Amniotic stem cell (primary cell): Measurements from ENCODE around the gene EIF1.
"Not testable (repeated sequence)": the region's sequence is repeated elsewhere in the genome, so short reads cannot be mapped to it uniquely, and the experiment has no call there.

ENCODE experiments used
- DNase-seq: peaks from one replicate; lab custom pipeline; 2025; lab: John Stamatoyannopoulos, UW

EIF1 gene

DNA sequence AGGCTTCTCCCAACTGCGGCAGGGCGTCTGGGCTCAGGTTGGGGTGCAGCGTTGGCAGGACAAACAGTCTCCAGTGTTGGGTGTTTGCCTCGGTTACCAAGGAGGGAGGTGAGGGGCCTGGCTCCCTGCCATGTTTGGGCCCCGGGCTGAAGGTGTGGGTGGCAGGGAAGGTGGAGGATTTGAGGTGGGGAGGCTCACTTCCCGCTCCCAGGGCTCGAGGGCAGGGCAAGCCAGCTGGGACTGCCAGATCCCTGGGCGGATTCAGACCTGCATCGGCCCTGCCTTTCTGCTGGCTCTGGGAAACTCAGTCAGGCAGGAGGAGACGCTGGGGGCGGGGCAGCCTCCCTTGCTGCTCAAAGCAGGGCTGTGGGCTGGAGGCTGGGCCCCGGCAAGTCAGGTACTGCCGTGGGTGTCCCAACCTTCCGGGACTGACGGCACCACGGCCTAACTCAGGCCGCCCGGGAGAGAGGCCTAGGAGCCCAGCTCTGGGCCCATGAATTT is 33.0 kb upstream of the EIF1 start:
- no peak for DNase-seq

DNA sequence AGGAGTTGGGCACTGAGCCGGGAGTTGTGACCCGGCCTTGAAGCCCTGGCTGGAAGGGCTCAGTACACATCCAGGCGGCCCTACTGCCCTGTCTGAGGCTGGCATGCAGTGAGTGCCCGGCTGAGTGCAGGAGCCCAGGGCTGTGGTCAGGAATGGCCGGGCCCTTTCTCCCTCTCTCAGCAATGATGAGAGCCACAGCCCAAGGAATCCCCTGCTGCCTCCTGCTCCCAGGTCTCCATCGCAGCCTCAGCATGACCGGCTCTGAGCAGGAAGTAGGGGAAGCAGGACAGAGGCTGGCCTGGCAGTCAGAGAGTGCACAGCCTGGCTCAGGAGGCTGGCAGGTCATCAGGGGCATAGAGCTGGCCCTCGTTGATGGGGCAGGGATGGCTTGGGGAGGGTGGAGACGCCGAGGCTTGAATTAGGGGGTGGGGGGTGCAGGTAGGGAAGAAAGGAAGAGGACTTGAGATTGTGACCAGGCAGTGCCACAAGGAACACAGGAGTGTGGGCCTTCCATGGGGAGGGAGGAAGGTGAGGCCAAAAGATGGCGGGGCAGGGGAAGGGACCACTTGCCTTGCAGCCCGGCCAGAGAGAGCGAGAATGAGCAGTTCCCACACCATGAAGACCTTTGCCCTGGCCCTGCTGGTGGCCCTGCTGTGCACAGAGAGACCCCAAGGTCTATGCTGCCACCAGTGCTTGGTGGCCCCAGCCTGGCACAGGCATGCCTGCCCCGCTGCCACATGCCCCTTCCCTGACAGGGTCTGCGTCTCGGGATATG is 32.2 kb upstream of the EIF1 start:
- DNase-seq = no peak

DNA sequence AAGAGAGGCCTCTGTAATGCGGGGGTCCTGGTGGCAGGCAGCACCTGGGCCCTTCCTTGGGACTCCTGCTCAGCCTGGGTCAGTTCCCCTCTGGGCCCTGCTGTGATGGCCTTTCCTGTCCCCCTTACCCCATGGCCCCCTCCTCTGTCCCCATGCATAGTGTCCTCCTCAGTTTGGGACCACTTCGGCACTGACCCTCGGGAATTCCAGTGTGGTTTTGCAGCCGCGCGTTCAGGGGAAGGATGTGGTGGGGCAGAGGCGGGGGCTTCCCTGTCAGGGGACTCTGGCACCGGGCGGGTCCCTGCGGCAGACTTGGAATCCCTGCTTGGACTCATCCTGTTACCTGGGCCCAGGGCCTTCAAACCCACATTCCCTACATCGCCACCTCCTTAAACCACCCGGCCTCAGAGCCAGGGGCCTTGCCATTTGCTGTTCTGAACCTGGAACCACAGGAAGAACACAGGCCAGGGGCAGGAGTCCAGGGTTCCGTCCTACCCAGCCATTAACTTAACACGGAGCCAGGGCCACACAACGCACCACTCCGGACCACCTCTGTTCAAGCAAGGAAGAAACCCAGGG is 31.4 kb upstream of the EIF1 start:
- no peak for DNase-seq

DNA sequence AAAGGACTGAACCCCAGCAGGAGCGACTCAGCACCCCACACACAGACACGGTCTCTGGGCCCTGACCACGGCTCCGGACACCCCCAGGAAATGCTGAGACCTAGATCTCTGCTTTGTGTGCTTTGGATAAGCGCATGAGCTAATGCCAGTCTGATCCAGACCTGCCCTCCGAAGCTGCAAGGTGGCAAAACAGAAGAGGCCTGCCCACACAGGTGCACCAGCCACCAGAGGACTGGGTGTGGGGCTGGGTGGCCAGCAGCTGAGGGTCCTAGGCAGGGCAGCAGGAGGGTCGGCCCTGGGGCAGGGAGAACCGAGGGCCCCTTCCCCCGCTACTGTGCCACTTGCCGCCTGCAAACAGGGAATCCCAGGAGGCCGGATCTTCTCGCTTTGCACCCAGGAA is 30.7 kb upstream of the EIF1 start:
- DNase-seq = no peak

DNA sequence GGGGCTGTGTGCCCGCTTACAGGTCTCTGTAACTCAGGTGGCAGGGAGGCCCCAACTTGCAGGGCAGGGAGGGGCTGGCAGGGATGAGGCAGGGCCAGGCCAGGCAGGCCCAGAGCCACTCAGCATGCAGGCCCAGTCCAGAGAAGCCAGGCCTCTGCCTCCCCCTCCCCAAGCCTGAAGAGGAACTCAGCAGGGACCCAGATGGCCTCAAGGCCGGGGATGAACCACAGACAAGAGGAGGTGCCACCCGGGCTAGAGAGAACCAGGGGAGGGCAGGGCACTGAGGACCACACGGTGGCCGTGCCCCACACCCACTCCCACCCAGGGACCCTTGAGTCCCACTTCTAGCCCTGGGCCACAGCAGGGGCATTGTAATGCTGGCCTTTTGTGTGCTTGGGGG is 29.8 kb upstream of the EIF1 start:
- no peak for DNase-seq

DNA sequence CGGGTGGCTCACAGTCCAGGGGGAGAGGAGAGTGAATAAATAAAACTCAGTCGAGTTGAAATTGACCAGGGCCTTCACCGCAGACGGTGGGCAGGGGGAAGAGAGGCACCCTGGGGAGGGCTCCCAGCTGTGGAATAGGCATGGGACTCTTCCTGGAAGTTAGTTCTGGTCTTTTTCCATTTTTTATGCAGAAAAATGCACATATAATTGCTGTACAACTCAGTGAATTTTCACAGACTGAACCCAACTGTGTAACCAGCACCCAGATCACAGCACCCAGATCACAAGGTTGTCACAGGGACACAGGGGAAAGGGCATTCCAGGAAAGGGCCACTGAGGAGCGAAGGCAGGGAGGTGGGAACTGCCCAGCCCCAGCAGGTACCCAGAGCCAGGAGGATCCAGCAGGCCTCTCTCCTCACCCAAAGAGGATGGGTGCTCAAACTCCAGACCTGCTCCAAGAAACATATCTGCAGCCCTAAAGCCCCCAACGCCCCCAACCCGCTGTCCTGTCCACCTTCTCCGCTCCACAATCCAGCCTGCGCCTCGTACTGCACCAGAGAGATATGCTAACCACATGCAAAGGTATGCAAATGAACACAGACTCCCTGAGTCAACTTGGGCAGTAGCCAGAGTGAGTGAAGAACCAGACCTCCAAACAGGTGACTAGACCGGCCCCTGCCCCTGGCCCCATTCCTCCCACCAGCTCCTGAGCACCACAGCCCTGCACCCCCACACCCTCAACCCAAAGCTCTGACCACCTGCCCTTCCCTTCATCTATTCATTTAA is 29.1 kb upstream of the EIF1 start:
- DNase-seq = no peak

DNA sequence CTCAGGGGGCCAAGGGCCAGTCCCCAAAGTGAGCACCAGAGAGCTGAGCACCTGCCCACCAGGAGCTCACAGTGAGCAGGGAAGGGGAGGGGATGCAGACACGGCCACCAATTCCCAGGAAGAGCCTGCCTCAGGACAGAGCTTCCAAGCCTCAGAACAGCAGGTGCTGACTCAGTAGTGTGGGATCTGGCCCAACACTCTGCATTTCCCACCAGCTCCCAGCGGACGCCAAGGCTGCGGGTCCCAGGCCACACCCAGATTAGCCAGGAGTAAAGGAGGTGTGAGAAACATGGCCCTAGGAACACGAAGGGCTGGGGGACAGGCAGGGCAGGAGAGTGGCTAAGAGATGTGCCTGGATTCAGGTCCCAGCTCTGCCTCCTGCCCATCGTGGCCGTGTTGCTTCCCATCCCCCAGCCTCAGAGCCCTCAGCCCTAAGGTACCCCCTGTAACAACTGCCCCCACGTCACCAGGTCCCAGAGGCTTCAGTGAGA is 28.4 kb upstream of the EIF1 start:
- DNase-seq = no peak

DNA sequence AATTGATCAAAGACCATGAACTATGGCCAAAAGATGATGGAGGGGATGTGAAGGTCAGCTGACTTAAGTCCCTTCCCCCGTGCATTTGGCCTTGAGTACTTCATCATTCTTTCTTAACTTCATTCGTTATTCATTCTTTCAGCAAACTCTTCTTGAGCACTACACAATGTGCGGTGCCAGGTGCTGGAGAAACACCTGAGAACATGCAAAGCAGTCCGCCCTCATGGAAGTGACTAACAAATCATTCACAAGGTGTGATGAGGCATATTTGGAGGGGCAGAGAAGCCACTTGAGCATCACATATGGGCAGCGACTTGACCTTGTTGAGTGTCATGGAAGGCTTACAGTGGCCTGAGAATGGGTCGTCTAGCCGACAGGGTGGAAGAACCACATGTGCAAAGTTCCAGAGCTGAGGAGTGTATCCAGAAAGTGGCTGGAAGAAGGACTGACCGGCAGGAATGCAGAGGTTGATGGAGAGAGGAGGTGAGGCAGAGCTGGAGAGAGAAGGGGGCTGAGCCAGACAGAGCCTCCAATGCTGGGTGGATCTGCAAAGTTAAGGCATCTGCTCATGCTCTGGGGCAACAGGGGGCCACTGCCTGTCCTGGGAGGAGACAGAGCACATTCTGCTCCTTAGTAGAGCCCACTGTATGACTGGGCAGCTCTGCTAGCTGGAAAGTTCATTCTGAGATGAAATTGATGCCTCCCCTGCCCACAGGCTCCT is 25.1 kb upstream of the EIF1 start:
- no peak for DNase-seq

DNA sequence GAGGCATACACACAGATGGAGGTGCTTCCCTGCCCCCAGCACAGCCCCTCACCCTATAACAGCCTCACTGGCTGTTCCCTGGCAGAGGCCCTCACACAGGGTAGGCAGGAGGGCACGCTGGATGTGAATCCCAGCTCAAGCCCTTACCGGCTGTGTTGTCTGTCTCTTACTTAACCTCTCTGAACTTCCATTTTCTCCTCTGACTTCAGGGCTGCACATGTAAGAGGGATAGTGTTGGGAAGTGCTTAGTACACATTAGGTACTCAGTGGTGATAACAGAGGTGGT is 24.6 kb upstream of the EIF1 start:
- DNase-seq = no peak

DNA sequence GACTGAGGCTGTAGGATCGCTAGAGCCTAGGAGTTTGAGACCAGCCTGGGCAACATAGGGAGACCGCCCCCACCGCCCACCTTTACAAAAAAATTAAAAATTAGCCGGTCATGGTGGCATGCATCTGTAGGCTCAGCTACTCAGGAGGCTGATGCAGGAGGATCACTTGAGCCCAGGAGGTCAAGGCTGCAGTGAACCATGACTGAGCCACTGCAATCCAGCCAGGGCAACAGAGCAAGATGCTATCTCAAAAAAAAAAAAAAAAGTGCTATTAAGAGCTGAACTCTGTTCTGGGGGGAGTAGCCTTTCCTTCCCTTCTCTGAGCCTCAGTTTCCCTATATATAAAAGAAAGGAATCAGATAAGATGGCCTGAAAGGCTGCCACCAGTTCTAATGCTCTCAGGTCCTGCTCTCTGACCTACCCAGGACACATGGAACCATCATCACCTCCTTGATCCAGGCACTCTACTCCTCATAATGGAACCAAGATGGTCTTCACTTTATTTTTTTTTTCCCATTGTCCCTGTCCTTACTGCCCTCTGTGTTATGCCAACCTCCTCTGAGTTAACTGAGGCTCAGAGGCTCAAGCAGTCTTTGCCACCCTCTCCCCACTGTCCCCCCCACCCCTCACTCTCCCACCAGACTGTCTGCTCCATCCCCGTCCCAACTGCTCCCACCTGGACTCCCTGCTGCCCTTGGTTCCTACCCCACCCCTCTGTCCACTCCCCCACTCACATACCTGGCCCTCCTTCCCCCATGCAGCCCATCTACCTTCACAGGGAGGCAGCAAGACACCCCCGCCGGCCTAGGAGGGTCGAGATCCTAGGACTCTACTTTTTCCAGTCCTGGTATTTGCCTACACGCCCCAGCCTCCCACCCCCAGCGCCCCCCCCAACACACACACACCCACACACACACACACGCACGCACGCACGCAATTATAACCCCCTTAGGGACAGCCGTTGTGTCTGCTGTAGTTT is 23.8 kb upstream of the EIF1 start:
- no peak for DNase-seq

DNA sequence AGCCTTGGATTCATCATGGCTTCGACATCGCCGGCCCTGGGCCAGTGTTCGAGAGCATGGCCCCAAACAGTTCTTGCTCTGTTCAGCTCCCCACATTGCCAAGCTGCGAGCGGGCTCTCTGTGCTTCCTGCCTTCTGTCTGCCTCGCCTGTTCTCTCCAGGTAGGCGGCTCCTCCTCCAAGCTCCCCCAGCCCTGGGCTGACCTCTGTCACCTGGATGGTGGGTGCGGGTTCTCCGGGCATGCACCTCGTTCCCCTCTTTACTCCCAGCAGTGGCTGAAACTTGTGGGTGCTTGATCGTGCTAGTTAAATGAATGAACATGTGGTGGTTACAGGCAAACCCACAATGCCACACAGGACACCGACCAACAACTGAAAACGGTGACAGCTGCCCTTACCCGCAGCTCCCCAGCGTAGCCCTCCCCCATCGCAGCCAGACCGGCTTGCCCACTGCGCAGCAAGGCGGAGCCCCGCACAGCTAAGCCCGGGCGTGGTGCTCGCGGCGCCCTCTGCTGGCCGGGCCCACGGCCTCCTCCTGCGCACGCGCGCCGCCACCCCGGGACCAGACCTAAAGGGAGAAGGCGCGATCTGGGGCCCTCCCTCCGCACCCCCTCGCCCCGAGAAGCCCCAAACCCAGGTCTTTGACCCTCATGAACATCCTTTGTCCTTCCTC is 23.0 kb upstream of the EIF1 start:
- peak; percentile 49 for DNase-seq

DNA sequence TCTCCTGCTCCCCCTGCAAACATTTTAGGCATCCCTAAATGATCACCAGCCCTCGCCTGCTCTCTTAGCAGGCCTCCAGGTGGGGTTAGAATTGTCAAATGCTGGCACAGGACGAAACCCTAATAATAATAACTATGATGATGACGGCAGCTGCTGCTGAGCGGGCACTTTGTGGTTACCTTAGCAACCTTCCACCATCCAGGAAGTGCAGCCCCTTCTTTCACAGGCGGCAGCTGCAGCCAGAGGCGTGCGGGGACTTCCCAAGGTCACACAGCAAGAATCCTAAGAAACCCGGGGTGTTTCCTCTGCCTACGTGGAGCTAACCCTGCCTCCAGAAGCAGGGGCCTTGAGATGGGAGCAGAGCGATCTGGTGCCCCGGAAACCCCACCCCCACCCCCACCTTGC is 22.4 kb upstream of the EIF1 start:
- no peak for DNase-seq

DNA sequence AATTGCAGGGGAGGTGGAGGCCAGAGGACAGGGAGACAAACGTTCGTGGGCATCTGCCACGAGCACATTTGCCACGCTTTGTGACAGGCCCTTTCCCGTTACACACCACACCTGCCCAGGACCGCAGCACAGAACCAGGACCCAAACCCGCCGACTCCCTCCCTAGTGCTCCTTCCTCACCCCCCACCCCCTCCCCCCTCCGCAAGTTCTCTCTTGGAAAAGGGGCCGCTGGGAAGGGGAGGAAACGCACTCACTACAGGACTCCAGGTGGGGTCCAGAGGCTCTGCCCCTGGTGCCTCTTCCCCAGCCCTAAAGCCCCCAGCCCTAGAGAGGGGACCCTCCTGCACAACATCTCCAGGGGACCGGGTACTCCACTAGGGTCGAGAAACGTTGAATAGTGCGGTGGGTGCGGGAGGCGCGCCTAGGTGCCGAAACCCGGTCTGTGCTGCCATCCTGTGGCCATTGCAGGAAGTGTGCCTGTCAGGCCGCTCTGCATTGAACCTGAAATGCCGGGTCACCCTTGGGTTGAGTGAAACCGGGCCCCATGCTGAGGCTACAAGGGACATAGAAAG is 21.9 kb upstream of the EIF1 start:
- no peak for DNase-seq

DNA sequence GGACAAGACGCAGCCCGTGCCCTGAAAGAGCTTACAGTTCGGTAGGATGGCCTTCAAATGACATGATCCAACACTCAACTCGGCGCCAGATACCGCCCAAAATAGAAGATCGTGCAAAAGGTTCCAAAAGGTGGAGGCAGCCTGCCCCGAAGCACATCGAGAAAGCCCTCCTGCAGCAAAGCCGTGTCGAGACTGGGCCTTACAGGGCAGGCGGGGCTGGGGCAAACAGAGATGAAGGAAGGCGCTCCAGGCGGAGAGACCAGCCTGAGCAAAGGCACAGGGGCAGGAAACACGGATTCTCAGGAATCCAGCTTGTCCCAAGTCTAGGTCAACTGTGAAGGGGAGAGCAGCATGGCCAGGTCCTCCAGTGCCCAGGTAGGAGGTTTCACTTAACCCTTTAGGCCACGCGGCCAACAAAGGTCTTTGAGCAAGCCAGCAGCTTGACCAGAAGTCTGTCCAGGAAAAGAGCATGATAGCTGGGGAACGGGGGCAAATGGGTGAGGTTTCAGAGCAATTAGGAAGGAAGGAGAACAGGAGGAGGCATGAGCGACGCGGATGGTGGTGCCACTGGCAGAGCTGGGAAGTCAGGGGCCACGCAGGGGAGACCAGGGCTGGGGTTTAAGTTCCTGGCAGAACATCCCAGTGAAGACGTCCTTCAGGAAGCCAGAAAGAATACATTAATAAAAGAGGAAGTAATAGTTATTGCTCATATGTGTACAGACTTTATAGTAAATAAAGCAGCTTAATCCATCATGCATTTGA is 21.2 kb upstream of the EIF1 start:
- no peak for DNase-seq

DNA sequence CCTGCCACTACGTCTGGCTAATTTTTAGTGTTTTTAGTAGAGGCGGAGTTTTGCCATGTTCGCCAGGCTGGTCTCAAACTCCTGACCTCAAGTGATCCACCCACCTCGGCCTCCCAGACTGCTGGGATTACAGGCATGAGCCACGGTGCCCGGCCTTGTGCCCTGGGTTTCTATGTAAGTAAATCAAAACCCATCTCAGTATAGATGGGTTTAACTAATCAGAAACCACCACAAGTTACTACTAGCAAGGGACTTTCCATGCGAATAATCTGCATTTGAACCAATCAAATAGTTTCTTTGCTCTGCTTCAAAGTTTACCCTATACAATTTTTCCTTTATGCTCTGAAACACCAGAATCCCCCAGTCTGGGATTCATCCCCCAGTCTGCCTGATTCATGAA is 16.5 kb upstream of the EIF1 start:
- no peak for DNase-seq

DNA sequence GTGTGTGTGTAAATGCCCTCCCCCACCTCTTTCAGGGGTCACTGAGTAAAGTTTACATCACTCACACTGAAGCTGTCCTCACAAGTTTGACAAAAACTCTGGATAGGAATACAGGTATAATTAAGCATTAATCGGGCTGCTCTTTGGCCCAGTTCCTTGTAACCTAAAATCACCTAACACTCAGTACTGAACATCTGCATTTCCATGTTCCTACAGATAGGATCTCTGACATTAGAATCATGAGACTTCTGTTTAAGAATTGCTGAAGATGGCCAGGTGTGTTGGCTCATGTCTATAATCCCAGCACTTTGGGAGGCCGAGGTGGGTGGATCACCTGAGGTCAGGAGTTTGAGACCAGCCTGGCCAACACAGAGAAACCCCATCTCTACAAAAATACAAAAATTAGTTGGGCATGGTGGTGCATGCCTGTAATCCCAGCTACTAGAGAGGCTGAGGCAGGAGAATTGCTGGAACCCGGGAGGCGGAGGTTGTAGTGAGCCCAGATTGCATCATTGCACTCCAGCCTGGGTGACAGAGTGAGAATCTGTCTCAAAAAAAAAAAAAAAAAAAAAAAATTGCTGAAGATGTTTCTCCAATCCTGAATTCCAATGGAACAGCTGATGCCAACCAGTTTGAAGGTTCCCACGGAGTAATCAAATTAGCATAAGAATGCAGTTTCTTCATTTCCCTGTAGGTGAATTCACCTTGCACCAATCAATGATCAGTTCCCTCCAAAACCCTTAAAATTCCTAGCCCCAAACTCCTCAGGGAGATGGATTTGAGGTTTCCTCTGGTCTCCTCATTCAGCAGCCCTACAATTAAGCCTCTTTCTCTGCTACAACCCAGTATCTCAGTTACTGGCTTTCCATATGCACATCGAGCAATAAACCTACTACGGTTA is 13.3 kb upstream of the EIF1 start:
- not testable (repeated sequence) for DNase-seq

DNA sequence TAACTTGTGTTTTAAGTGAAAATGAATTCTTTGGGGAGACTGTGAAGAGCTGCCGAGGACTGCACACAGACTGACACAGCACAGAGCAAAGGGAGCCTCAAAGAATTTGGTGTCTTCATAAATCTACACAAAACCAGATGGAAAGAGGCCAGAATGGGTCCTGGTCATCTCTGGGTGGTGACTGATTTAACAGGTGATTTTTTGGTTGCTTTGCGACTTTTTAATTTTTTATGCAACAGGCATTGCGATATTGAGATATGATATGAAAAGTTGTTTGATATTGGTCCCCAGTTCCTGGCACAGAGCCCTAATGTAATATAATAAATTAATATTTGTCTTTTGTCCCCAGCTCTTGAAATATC is 12.6 kb upstream of the EIF1 start:
- no peak for DNase-seq

DNA sequence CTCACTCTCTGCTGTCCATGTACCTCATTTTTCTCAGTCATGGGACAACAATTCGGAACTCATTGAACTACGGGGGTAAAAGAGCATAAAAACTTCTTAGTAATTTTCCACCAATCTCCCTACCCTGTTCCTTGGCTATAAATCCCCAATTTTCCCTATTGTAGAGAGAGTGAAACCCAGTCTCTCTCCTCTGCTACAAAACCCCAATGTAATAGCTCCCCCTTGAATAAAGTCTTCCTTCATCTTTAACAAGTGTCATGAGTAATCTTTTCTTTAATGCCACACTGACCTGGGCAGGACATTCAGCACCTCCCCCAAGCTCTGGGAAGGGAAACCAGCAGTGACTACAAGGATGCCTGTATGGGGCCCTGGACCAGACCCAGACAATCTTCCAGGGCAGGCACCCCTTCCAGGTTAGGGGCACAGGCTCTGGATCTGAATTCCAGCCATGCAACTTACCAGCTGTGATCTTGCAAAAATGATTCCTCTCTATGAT is 10.2 kb upstream of the EIF1 start:
- no peak for DNase-seq
